GM18858 (cell line): ENCODE measurements around the gene DENND1C.
"Not testable (repeated sequence)": the region's sequence is repeated elsewhere in the genome, so short reads cannot be mapped to it uniquely, and the experiment has no call there.

Source experiments
- ATAC-seq: cut with Tn5 transposase; IDR thresholded peaks from one replicate; pipeline ENCODE4 v1.9.1; 2021; ENCODE audit not compliant: unreplicated experiment

Gene DENND1C

DNA sequence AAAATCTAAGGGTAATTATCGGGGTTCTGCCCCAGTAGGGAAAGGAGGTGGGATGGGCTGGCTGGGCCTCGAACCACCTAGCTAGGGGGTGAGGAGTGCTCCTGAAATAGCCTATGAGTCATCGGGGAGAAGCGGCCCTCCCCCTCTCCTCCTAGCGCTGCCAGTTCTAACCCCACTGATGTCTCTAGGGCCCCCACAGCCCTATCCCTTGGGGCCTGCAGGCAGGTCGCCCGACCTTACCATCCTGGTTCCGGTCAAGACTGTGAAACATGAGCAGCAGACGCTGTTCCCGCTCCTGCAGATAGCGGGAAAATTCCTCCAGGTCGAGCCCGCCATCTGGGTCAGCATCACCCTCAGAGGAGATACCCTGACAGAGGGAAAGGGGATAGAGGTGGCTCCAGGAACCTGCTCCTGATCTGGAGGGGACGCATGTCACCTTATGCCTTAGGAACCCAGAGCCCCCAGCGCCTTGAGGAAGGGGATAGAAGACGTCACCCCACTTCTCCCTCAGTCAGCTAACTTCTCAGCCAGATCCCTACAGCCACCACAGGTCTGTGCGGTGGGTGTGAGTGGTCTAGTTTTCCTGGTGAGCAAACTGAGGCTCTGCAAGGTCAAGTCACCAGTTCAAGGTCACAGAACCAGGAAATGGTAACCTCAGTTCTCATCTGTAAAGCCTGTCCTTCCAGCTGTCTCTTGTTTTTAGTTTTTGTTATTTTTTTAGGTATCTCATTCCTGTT, 23.5 kb downstream of the DENND1C start:
- no peak for ATAC-seq

DNA sequence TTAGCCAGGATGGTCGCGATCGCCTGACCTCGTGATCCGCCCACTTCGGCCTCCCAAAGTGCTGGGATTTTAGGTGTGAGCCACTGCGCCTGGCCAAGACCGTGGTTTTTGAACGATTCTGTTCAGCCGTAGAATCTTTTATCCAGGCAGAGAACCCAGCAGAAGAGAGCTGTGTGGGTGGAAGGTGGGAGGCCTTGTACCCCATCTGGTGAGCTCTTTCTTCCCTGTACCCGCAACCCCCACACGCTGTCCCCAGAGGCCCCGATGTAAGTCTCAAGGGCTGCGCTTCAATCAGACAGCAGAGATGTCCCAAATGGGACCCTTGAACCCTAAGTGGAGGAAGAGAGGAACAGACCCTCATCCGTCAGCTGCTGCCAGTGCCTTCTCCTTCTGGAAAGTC, 25.7 kb downstream of the DENND1C start:
- ATAC-seq: no peak

DNA sequence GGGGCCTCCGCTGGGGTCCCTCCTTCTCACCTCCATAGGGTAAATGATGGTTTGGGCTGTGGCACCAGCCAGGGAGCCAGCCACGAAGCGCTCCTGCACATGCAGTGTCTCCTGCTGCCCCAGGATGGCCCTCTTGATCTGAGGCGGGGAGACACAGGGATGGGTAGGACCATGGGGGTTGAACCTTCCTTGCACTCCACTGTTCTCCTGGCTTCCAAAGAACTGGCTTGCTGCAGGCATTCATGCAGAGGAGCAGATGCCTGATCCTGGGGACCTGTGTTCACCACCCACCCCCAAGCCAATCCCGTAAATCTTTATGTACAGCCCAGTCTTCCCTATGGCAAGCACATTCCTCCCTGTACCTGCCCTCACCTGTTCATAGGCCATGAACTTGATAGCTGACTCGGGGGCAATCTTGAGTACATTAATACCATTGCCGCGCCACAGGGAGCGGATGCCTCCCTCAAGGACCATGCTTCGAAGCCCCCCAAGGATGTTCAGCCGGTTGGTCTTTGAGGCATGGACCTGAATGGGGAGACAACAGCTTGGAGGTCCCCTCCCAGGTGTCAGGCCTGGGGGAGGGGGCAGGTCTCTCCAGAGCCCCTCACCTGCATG, 27.5 kb downstream of the DENND1C start:
- ATAC-seq: no peak

DNA sequence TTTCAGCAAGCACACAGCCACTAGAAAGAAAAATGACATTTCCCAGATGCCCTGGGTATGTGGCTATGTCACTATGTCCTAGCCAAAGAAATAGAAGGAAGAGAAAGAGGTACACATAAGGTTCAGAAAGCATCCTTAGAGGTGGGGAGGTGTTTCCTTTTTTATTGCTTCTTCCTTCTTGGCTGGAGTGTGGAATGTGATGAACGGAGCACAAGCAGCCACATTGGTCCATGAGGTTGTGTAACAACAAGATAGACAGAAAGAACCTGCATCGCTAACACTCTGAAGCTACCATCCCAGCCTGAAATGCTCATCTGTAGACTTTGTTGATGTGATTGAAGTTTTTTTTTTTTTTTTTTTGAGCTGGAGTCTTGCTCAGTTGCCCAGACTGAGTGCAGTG, 28.7 kb downstream of the DENND1C start:
- no peak for ATAC-seq

DNA sequence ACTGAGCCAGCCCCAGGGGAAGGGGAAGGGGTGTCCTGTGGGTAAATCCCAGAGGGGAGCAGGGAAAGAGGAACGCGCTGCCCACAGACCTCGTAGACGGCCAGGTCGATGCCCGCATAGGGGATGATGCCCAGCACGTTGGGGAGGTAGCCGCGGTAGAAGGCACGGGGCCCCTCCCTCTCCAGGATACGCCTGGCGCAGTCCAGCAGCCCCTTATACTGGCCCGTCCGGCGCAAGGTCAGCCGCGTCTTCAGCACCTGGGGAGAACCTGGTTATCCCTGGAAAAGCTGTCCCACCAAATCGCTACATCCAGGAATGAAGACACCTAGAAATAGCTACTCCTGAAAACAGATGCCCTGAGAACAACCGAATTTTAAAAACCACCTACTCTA, 29.4 kb downstream of the DENND1C start:
- ATAC-seq: no peak

DNA sequence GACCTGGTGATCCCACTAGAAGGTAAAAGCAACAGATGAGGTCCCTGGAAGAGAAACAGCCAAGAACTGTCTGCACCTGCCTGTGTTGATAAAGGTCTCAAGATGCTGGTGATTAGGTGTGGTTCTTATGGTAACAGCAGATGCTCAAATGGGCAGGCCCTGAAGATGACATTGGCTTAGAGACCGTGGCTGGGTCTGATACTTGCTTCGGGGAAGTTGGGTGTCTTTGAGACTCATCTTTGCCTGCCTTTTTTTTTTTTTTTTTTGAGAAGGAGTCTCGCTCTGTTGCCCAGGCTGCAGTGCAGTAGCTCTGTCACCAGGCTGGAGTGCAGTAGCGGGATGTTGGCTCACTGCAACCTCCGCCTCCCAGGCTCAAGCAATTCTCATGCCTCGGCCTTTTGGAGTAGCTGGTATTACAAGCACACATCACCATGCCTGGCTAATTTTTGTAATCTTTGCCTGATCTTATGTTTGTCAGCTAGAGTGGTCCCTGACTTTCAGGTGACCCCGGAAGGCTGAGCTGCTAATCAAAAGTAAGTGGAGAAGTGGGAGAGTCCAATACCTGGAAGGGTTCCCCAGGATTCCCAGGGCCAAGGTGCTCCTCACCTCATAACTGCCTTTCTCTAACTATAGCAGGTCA, 29.9 kb downstream of the DENND1C start:
- ATAC-seq: no peak

DNA sequence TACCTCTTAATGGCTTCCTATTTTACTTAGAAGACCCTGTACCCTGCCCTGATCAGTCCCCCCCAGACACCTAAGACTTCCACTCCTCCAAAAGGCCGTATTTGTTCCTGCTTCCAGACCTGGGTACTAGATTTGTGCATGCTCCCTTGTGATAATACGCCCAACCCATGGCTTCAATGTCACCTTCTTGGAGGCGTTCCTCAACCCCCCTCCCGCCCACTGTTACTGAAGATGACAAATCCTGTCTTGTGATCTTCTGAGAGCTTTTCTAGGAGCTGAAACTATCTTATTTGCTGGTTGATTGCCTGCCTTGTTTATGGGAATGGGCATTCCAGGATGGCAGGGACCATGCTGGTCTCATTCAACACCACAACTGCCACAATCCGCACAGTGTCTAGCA, 31.4 kb downstream of the DENND1C start:
- no peak for ATAC-seq

DNA sequence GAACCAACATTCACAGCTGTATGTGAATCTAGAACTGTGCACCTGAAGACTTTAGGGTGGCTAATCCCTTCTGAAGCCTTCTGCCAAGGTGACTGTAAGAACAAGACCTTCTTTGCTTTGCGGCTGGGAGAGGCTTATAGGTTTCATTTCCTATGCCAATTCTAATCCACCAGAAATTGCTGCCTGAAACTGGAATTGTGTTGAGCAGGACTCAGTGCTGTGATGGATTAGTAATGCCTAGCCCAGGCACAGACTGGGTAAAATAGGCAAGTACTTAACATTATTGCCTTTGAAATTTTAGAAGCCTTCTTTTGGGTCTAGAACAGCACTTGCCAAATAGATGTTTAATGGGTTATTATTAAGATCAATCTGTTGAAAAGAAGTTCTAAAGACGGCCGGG, 33.5 kb downstream of the DENND1C start:
- ATAC-seq: no peak

DNA sequence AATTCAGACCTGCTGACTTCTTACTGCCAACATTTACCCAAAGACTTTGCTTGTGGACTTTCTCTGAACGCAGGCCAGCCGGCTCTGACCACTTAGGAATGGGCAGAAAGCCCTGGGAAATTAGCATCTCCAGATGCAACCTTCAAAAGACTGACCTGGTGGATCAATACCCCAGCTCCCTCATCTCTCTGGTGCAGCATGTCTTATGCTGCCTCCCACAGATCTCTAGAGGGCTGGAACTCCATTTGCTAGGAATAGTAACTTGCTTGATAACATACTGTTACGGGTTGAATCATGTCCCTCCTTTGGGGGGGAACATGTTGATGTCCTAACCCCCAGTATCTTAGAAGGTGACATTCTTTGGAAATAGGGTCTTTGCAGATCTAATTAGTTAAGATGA, 35.1 kb downstream of the DENND1C start:
- ATAC-seq: no peak

DNA sequence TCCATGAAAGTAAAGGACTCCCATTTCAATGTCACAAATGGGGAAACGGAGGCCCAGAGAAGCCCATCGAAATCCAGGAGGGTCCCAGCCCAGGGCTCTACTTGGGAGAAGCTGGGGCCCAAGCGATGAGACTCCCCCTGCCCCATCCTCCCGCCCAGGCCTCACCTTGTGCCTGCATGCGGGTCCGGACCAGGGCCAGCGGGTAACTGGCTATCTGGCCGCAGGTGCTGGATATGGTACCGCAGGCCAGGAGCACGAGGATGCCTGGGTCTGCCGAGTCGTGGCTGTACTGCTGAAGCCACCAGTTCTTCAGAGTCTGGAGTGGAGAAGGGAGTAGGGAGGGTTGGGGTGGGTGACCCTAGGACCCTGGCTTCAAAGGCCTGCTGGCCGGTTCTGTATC, 37.6 kb downstream of the DENND1C start:
- ATAC-seq: no peak

DNA sequence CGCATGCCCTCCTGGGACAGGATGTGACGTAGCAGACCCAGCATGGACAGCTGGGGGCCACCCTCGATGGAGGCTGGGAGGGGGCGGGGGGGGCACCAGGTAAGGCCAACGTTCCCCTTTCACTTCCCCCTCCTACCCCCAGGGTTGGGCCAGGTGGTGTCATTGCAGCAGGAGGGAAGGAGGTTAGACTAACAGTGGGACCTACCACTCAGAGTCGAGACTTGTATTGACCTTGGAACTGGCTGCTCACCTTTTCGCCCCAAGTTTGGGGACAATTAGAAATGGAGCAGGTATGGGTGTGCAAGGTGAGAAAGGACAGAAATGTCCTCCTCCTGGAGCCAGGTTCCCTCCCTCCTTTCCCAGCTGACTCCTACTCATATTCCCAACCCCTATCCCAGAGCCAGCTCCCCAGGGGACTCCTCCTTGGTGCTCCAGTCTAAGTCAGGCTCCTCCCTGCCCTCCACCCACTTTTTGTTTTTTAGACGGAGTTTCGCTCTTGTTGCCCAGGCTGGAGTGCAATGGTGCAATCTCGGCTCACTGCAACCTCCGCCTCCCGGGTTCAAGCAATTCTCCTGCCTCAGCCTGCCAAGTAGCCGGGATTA, 39.4 kb downstream of the DENND1C start:
- ATAC-seq: no peak

DNA sequence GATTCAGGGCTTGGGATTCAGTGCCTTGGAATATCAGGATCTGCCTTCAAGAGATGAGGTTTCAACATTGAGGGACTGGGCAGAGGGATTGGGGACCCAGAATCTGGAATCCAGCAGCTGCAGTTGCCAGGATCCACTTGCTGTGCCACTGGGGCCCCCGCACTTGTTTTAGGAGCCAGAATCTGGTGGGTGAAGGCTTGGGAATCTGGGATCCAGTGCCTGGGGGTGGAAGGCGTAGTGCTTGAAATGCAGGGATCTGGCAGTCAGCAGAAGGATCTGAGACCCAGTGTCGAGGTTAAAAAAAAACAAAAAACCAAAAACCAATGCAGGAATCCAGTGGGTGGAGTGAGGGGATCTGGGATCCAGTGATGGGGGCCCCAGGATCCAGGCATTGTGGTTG, 40.7 kb downstream of the DENND1C start:
- ATAC-seq: no peak

DNA sequence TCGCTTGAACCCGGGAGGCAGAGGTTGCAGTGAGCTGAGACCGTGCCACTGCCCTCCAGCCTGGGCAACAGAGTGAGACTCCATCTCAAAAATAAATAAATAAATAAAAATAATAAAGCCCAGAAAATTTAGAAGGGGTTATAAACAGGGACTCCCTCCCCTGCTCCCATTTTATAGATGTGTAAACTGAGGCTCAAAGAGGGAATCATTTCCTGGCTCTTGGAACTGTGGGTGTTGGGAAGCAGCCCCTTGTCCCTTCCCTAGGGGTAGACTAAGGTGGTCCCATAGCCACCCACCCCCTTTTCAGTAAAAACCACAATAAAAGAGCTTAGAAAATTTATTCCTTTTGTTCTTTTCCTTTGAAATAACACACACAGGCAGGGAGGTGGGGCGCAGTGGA, 41.8 kb downstream of the DENND1C start:
- no peak for ATAC-seq

DNA sequence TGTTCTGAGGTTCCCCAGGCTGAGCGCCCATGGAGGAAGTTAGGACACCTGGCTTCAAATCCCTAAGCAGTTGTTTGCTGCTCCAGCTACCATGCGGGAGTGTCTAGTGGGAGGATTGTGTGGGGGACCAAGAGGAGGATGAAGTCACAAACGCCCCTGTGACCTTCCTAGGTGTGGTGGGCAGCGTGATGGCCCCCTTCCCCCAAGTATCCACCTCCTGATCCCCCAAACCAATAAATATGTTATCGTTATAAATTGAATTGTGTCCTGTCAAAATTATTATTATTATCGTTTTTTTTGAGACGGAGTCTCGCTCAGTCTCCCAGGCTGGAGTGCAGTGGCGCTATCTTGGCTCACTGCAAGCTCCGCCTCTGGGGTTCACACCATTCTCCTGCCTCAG, 47.9 kb downstream of the DENND1C start, which contains the start of gene SLC25A41:
Gene SLC25A41 (minus strand): TSS at position 101 of the 400 bp plus-strand sequence. CDS start 70 bp downstream, at position 31.
- no peak for ATAC-seq

DNA sequence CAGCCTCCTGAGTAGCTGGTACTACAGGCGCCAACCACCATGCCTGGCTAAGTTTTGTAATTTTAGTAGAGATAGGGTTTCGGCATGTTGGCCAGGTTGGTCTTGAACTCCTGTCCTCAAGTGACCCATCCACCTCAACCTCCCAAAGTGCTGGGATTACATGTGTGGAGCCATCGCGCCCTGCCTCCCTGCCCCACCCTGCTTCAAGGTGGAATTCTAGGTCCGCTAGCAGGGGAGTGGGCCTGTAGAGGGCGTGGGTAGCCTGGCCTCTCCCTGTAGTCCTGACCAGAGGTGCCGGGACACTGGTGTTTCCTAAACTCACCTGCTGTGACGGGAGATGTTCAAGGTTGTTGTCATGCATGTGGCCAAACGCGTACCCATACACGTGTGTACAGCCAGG, 48.4 kb downstream of the DENND1C start:
- no peak for ATAC-seq

DNA sequence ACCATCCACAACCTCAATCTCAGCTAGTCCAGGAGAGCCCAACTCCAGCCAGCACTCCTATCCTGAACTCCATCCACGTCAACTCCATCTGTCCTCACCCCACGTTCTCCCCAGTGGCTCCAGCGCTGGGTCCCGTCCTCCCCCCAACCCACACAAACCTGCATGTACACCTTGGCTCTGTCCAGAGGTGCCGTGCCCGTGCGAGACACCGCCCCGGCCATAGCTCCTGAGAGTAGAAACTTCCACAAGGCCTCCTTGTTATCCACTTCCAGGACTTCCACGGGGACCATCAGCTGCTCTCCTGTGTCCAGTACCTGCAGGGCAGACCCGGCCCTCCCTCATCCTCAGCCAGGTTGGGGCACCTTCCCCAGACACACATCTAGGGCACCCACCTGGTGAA, 49.7 kb downstream of the DENND1C start:
- no peak for ATAC-seq

DNA sequence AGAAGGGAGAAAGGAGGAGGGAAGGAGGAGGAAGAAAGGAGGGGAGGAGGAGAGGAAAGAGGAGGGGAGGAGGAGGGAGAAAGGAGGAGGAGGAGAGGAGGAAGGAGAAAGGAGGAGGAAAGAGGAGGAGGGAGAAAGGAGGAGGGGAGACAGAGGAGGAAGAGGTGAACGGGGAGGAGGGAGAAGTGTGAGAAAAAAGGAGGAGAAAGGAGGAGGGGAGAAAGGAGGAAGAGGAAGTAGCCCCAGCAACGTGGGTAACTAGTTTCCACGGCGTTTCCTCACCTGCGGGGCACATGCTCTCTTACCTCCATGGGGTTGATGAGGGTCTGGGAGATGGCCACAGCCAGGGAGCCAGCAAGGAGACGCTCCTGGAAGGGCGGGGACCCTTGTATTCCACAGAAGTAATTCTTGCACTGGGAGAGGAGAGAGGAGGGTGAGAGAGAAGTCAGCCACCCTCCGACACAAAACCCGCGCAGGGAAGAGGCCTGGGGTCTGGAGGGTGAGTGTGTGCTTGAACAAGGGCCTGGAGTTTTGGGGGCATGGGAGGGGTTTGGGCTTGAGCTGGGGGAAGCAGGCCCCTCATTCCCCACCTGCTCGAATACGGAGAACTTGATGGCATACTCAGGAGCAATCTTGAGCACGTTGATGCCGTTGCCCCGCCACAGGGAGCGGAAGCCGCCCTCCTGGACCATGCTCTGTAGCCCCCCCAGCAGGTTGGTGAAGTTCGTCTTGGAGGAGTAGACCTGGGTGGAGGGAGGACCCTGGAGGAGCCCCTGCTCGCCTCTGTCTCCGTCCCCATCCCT, 52.0 kb downstream of the DENND1C start:
- ATAC-seq: no peak

DNA sequence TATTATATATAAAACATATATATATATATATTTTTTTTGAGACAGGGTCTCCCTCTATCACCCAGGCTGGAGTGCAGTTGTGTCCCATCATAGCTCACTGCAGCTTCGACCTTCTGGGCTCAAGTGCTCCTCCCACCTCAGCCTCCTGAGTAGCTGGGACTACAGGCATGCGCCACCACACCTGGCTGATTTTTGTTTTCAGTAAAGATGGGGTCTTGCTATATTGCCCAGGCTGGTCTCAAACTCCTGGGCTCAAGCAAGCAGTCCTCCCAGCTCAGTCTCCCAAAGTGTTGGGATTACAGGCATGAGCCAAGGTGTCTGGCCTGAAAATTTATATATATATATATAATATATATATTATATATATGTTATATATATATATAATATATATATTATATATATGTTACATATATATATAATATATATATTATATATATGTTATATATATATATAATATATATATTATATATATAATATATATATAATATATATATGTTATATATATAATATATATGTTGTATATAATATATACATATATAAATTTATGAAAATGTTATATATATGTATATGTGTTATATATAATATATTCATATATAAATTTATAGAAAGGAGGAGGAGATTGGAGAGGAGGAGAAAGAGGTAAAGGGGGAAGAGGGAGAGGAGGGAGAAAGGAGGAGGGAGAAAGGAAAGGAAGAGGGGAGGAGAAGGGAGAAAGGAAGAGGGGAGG, 52.7 kb downstream of the DENND1C start:
- not testable (repeated sequence) for ATAC-seq

DNA sequence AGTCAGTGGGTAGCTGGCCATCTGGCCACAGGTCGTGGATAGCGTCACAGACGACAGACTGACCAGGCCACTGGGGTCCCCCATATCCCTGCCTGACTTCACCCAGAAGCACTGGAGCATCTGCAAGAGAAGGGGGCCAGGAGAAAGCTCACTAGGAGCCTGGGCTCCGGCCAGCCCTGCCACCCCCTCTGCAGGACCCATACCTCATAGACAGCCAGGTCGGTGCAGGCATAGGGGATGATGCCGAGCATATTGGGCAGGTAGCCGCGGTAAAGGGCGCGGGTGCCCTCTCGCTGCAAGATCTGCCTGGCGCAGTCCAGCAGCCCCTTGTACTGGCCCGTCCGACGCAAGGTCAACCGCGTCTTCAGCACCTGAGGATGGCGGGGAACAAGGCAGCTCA, 54.5 kb downstream of the DENND1C start:
- ATAC-seq: no peak
